GM19463 (cell line): ENCODE results near the gene C19orf73.
"Not testable (repeated sequence)": the region's sequence is repeated elsewhere in the genome, so short reads cannot be mapped to it uniquely, and the experiment has no call there.

Source experiments
- ATAC-seq: cut with Tn5 transposase; IDR thresholded peaks from one replicate; pipeline ENCODE4 v1.9.1; 2021; ENCODE audit warnings: mild to moderate bottlenecking, moderate library complexity; ENCODE audit not compliant: unreplicated experiment

C19orf73 gene

GRCh38 chr19:49148784-49149651 is 30.1 kb upstream of the C19orf73 start:
- ATAC-seq = no peak

- ATAC-seq = no peak
These were observed 29.2 kb upstream of the C19orf73 start for GRCh38 chr19:49148044-49148682.

GRCh38 chr19:49146408-49146770 is 27.4 kb upstream of the C19orf73 start:
- ATAC-seq = not testable (repeated sequence)

GRCh38 chr19:49145573-49146407 is 26.8 kb upstream of the C19orf73 start:
- ATAC-seq = no peak

DNA sequence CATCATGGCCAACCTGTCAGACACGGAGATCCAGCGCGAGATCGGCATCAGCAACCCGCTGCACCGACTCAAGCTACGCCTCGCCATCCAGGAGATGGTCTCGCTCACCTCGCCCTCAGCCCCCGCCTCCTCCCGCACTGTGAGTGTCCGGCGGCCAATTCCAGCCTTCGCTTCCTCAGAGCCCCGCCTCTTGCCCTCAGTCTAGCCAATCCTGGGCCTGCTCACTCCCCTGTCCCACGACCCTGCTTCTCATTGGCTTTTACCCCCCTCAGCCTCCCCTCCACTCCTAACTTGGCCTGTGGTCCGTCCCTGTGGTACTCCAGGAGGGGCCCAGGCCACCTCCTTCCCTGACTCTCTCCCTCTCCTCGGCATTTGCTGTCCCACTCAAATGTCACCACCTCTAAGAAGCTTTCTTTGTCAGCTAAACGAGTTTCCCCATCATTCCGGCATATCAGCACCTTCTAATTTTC is 24.0 kb upstream of the C19orf73 start:
- peak; percentile 61 for ATAC-seq

DNA sequence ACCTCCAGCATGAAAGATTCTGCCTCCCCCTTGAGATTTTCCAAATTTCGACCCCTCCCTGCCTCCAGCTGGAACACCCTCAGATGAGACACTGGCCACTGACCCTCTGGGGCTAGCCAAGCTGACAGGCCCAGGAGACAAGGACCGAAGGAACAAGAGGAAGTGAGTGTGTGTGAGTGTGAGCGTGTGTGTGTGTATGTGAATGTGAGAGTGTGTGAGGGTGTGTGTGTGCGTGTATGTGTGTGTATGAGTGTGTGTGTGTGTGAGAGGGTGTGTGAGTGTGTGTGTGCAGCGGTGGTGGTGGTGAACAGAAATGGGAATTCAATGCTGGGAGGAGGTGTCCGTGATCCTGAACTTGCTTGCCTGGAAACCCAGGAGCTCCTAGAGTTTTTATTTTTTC is 22.4 kb upstream of the C19orf73 start:
- ATAC-seq = no peak

DNA sequence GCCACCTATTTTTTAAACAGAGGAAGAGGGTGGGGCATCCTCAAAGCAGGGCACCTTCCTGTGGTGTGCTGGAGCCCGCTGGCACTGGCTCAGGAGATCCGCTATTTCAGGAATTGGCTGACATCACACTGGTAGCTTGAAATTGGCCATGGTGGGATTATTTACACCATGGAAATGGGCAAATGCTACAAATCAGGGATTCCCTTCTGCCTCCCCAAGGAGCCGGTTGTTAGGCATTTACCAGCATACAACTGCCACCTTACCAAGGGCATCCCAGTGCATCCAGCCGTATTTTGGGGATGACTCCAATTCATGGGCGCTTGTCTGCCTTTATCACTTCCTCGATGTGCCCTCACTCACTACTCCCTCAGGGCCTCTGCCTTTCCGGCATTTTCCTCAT is 22.0 kb upstream of the C19orf73 start:
- ATAC-seq = no peak

GRCh38 chr19:49136771-49137171 is 17.8 kb upstream of the C19orf73 start:
- ATAC-seq = no peak

- no peak for ATAC-seq
These were observed 16.7 kb upstream of the C19orf73 start for GRCh38 chr19:49135686-49136085.

DNA sequence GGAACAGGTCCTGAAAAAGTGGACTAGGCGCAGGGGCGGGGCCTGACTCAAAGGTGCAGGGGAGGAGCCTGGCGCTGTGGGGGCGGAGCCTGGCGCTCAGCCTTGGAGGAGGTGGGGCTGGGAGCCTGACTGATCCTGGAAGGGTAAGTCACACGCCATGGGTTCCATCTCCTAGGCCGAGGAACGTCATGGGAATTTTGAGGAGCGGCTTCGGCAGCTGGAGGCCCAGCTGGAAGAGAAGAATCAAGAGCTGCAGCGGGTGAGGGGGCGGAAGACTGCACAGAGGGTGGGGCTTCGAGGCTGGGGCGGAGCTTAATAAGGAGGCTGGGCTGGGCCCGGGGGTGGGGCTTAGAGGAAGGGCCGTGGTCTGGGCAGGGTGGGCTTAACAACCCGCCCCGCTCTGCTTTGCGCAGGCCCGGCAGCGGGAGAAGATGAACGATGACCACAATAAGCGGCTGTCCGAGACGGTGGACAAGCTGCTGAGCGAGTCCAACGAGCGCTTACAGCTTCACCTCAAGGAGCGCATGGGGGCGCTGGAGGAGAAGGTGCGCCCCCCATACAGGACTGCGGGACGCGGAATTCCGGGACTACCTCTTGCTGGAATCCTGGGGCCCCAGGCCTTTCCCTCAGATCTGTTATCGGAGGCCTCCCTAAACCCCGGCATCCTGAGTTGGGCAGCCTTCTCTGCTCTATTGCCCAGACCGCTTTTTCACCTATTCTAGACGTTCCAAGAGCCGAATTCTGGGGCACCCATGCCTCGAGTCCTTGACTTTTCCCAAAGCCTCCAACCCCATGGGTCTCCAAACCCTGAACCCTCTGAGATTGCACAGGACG is 14.9 kb upstream of the C19orf73 start:
- no peak for ATAC-seq

DNA sequence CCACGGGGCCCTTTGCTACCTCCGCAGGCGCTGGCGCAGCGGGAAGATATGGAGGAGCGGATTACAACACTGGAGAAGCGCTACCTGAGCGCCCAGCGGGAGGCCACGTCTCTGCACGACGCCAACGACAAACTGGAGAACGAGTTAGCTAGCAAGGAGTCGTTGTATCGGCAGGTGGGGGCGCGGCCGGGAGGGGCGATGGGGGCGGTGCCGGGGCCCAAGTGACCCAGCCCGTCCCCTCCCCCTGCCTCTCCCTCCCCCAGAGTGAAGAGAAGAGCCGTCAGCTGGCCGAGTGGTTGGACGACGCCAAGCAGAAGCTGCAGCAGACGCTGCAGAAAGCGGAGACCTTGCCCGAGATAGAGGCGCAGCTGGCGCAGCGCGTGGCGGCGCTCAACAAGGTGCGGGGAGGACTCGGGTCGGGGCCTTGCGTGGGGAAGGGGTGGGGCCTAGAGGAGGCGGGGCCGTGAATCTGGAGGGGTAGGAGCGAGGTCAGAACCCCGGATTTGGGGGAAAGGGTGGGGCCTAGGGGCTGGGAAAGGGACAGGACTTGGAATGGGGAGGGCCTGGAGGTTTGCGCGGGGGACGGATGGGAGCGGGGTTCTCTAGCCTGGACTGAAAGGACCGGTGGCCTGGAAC is 14.1 kb upstream of the C19orf73 start:
- no peak for ATAC-seq

GRCh38 chr19:49130325-49130724 is 11.4 kb upstream of the C19orf73 start:
- ATAC-seq = no peak

GRCh38 chr19:49129238-49129583 is 10.3 kb upstream of the C19orf73 start:
- ATAC-seq = no peak

DNA sequence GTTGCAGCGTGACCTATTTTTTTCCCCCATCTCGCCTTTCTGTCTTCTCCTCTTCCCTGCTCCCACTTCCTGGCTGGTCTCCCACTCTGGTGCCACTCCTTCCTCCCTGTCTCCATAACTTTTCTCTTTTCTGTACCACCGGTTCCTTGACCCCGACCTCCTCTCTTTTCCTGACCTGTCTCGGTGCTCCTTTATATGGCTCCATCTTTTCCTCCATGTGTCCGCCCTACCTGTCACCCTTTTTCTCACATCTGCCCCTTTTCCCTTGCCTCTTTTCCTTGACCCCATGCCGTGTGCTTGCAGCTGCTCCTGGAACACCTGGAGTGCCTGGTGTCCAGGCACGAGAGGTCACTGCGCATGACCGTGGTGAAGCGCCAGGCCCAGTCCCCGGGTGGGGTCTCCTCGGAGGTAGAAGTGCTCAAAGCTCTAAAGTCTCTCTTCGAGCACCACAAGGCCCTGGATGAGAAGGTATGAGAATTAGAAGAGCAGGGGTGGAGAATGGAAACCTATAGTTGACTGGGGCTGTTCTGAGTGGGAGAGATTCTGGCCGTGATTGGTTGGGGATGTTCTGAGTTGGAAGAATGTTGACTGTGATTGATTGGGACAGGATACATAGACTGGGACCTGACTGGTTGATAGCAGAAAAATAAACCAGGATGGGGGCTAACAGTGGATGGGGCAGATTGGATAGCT is 9.7 kb upstream of the C19orf73 start:
- no peak for ATAC-seq

DNA sequence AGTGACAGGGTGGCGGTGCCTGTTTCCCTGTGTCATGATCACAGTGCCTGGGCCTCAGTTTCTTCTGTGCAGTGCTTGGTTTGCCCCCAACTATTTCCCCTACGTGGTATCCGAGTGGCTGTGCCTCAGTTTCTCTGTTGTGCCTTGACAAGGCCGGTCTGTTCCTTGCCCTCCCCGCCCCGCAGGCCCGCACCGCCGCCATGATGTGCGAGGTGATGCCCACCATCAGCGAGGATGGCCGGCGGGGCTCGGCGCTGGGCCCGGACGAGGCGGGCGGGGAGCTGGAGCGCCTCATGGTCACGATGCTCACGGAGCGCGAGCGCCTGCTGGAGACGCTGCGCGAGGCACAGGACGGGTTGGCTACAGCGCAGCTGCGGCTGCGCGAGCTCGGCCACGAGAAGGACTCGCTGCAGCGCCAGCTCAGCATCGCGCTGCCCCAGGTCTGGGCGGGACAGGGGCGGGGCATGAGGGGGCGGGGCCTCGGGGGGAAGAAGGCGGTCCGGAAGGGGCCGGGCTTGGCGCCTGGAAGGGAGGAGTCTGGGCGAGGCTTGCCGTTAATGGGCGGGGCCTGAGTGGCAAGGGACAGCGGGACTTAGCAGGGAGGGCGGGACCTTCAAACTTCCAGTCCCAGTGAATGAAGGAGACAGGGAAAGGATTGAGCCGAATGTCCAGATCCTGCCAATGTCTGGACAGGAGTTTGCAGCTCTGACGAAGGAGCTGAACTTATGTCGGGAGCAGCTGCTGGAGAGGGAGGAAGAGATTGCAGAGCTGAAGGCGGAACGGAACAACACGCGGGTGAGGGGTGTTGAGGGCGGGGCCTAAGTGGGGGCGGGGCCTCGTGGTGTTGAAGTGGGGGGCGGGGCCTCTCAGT is 9.0 kb upstream of the C19orf73 start:
- peak; percentile 87 for ATAC-seq

DNA sequence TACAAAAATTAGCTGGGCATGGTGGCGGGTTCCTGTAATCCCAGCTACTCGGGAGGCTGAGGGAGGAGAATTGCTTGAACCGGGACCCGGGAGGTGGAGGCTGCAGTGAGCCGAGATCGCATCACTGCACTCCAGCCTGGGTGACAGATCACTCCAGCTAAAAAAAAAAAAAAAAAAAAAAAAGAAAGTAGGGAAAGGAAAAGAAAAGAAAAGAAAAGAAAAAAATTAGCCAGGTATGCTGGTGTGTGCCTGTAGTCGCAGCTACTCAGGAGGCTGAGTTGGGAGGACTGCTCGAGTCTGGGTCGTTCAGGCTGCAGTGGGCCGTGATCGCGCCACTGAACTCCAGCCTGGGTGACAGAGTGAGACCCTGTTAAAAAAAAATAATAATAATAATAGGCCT is 8.3 kb upstream of the C19orf73 start:
- not testable (repeated sequence) for ATAC-seq

DNA sequence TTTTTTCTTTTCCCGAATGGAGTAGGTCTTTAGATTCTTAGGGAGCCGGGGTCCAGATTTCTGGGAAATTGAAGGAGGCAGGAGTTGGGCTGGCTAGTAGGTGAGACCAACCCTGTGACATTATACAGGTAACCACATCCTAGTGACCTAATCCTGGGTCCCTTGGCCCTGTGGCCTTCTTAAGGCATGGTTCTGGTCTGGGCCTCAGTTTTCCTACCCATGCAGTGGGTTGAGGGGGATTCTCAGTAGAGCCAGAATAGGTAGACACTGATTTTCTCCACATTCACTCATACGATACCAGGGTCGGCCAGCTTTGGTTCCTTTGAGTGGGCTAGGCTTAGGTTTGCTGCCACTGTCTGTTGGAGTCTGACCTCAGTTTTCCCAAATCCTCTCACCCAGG is 7.6 kb upstream of the C19orf73 start:
- no peak for ATAC-seq

- no peak for ATAC-seq
These were observed 6.2 kb upstream of the C19orf73 start for GRCh38 chr19:49125025-49125731.
